Measurements from ENCODE around the gene ZNF43.
A peak's percentile ranks its signal among the peaks of the same experiment; 100 is the strongest.
"Not testable (repeated sequence)": the region's sequence is repeated elsewhere in the genome, so short reads cannot be mapped to it uniquely, and the experiment has no call there.

The ZNF43 gene

DNA sequence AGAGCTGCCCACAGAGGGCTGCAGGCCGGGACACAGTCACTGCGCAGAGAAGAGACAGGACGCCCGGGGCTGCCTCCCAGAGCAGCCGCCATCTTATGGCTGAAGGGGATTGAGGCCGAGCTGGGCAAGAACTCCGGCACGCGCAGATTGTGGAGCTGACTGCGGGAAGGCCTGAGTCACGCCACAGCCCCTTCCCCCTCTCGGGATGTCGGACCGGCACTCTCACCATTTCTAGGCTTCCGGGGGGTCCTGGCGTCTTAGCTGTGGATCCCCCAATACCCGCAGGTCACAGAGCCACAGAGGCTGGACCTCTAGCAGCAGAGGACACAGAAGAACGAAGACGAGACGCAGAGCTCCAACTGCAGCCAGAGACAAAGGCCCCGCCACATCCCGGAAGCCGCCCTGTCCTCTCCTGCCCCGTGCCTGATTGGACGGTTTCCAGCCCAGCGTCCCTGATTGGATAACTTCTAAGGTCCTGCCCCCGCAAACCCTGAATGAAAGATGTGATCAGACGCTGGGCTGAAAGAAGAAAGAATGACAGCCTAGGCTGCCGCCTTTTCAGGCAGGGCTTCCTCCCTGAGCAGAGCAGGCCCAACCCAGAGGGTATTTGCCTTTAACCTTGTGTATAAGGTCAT is at the start of gene ZNF43:
Gene ZNF43 (minus strand): TSS at position 373 of the 635 bp plus-strand sequence. CDS start 144 bp downstream, at position 229.
- DNase-seq, result peak; percentile 94

DNA sequence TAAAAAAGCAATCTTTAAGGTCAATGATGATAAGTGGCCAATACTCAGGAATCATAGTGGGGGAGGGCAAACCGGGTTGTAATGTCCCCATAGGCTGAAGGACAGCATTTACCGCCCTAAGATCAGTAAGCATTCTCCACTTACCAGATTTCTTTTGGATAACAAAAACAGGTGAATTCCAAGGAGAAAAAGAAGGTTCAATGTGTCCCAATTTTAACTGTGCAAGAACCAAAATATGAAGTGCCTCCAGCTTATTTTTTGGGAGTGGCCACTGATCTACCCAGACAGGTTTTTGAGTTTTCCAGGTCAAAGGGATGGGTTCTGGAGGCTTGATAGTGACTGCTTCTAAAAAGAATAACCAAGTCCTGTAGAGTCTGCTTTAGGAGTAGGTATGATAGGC is 49.5 kb upstream of the ZNF43 start:
- DNase-seq, result not testable (repeated sequence)

DNA sequence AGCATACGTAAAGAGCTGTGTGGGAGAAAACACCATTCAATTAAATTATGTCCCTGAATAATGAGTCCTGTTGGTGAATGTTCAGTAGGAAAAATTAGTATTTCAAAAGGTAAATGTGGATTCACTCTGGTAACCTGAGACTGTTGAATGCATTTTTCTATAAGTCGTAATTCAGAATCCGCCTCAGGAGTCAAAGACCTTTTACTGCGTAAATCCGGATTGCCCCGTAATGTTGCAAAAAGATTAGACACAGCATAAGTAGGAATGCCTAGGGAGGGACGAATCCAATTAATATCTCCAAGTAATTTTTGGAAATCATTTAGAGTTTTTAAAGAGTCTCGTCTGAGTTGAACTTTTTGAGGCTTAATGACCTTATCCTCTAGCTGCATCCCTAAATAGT is 48.8 kb upstream of the ZNF43 start:
- DNase-seq, result not testable (repeated sequence)

DNA sequence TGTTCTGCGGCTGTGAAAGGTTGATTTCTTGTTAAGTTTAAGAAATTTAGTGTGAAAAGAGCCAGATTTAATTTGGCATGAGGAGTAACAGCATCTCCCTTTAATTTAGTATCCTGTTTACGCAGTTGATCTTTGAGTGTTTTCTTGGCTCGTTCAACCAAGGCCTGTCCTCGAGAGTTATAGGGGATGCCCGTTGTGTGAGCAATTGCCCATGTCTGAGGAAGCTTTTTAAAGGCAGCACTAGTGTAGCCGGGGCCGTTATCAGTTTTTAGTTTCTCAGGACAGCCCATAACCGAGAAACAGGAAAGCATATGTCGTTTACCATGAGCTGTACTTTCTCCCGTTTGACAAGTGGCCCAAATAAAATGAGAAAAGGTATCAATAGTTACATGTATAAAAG is 47.5 kb upstream of the ZNF43 start:
- DNase-seq, result no peak

DNA sequence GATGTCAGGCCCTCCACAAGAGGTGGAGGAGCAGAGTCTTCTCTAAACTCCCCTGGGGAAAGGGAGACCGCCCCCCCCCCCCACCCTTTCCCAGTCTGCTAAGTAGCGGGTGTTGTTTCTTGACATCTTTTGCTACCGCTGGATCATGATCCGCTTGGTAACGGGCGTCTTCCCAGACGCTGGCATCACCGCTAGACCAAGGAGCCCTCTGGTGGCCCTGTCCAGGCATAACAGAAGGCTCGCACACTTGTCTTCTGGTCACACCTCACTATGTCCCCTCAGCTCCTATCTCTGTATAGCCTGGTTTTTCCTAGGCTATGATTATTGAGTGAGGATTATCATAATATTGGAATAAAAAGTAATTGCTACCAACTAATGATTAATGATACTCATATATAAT is 44.8 kb upstream of the ZNF43 start:
- not testable (repeated sequence) for DNase-seq

DNA sequence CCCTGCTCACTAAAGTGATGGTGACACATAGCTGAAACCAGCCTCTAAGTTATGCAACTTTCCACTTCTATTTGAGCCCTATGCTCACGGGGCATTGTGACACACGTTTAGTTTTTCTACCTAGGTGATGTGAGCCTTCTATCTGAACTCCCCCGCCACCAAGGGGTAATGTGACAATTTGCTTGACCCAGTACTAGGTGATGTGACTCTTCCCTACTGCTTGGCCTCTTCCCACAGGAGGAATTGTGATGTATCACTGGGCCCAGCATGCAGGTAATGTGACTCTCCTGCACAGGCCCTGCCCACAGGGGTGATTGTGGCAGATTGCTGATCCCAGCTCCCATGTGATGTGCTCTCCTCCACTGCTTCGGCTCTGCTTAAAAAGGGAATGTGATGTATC is 42.7 kb upstream of the ZNF43 start:
- DNase-seq, result no peak

DNA sequence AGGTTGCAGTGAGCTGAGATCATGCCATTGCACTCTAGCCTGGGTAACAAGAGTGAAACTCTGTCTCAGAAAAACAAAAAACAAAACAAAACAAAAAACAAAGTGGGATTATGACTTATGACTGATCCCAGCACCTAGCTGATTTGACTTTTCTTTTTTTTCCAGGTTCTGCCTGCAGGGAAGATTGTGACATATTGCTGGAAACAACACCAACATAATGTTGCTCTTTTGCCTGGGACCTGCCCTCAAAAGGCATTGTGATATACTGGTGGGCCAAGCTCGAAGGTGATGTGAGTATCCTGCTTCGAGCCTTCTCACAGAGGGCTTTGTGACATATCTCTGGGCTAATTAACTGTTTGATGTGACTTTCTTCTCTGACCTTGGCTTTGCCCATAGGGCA is 42.0 kb upstream of the ZNF43 start:
- no peak for DNase-seq

DNA sequence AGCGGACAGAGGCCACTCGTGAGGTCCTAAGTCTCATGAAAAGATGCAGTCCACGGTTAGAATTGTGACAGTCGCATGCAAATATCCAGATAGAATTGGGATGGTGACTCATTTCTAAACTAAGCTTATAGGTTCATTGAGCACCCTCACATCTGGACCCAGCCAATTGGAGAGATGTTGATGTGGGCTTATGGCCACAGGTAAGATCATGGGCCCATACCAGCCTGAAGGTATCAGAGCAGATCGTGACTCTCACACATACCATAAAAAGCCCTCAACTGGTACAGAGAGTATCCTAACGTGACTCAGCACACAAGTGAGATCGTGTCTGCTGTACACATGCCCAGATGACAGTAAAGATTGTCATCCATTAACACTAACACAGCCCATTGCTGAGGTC is 40.6 kb upstream of the ZNF43 start:
- not testable (repeated sequence) for DNase-seq

DNA sequence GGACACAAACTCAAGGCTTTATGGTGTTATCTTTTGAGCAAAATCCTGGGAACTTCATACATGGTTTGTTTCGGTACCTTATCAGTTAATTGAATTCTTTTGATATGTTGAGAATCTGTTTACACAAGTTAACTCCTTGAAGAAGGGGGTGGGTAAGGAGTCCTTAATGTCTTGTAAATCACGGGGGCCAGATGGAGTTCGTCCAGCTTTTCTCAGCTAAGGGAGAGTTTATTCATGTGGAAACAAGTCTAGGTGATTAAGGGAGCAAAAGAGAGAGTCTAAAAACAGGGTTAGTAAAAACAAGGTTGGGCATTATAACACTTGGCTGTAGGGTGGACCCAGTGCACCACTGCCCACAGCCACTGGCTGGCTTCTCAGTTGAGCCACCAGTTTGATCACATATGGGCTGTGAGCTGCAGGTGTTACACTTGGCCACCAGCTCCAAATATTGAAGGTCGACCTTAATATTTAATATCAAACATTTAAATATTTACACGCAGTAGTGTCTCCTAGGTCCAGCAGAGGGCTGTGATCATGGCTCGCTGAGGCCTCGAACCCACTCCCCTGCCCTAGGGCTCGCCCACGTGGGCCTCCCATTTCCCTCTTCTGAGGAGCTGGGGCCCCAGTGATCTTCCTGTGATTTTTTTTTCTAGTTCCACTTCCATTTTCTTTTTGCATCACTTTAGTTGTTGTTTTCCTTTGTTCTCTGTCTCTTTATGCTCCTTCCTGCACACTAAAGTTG is 21.0 kb upstream of the ZNF43 start:
- no peak for DNase-seq

DNA sequence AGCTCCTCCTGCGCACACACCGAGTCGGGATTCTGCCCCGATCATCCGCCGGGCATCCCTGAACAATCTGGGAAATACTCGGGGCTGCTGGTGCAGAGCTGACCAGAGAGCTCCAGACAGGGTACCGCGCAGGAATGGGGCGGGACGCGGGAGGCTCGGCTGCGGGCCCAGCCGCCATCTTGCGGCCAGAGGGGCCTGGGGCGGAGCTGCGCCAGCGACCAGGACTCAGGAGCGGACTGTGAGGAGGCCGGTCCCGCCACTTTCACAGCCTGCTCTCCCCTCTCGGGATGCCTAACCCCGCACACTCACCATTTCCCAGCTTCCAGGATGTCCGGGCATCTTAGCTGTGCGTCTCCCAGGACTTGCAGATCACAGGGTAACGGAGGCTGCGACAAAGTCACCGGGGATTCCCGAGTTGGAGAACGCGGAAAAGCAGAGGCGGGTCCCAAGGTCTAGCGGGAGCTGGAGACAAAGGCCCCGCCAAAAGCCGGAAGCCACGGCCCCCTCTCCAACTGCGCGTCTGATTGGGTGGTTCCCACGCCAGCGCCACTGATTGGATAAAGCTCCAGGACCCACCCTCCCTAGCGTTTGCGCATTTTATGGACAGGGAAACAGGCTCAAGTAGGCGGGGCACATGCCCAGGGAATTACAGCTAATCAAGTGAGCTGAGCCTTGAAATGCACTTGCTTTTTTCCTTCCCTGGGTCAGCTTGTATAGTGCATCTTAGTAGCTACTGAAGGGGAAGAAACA is 15.8 kb upstream of the ZNF43 start:
- DNase-seq, result peak; percentile 91

DNA sequence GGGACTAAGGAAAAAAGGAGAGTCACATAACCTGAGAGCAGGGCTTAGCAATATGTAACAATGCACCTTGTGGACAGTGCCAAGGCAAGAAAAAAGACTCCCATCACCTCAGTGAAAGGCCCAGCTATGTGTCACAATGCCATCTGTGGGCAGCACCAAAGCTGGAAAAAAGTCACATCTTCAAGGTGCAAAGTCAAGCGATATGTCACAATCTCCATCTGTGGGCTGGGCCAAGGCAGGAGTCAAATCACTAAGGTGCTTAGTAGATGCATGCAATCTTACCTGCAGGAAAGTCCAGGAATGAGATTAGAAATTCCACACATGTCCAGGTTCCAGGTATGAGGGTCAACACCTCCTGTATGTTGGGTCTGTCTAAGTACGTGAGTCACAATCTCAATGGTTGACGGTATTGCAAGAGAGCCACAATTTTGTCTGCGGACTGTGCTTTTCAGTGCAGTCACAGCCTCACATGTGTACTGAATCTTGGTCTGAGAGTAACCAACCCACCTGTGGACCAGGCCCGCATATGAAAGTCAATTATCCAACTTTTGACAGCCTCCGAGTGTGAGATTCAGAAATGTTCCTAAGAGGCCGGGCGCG is 14.8 kb upstream of the ZNF43 start:
- no peak for DNase-seq

DNA sequence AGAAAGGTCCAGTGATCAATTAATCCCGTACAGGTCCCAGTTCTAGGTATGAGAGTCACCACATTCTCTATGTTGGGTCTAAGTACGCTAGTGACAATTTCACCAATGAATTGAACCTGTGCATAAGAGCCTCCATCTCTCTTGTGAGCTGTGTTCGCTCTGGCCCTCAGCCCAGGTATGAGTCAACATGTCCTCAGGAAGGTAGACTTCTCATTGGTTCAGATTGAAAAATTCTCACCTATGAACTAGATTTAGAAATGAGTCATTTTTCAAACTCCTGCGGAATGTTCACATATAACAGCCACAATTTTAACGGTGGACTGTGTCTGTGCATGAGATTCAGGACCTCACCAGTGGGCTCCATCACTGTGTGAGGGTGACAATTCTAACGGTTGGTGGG is 12.7 kb upstream of the ZNF43 start:
- no peak for DNase-seq

DNA sequence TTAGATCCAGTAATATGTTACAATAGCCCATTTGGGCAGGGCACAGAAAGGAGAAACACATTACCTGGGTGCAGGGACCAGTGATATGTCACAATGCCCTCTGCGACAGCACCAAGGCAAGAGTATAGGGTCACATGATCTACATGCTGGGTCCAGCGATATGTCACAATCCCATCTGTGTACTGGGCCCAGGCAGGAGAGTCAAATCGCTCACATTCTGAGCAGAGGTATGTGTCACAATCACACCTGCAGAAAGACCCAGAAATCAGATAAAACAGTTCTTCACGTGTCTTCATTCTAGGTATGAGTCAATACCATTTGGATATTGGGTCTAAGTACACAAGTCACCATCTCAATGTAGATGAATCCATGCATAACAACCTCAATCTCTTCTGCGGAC is 7.1 kb upstream of the ZNF43 start:
- DNase-seq, result no peak

DNA sequence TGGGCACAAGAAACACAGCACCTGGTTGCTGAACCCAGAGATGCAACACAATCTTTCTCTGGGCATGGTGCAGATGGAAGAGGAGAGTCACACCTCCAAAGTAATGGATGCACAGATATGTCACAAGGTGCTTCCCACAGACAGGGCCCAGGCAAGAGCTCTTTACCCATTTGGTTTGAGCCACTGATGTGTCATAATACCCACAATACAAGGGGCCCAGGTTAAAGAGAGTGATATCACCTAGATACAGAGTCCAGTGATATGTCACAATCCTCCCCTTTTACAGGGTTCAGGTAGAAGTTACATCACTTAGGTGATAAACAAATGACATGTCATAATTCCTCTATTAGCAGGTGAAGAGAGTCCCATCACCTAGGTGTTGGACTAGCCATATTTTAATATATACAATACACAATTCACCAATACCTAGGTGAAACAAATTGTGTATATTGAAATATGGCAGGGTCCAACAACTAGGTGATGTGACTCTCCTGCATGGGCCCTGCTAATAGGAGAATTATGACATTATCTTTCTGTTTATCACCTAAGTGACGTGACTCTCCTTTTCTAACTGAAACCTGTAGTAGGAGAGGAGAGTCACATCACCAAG is 5.6 kb upstream of the ZNF43 start:
- DNase-seq, result no peak

DNA sequence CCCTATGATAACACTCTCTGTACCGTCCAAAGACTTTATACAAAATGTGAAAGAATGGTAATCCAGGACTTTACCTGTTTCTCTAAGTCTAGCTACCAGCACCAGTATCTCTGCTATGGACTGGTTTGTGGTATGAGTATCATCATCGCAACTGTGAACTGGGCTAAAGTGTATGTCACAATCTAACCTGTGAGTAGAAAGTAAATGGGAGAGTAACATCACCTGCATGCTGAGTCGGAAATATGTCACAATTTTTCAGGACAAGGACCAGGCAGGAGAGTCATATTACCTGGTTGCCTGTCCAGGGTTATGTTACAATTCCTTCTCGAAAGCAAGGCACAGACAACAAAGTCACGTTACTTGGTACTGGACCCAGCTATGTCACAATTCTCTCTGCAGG is 5.1 kb upstream of the ZNF43 start:
- DNase-seq, result no peak

DNA sequence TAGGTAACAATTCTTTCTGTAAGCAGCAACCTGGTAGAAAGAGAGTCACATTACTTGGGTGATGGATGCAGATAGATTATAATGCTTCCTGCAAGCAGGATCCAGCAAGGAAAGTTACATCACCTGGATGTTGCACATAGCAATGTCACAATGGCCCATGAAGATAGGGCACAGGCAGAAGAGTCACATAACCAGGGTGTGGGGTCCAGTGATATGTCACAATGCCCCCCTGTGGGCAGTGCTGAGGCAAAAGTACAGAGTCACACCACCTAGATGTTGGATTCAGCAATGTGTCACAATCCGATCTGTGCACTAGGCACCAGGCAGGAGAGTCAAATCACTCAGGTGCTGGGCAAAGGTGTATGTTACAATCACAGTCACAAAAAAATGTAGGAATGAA is 4.0 kb upstream of the ZNF43 start:
- no peak for DNase-seq

DNA sequence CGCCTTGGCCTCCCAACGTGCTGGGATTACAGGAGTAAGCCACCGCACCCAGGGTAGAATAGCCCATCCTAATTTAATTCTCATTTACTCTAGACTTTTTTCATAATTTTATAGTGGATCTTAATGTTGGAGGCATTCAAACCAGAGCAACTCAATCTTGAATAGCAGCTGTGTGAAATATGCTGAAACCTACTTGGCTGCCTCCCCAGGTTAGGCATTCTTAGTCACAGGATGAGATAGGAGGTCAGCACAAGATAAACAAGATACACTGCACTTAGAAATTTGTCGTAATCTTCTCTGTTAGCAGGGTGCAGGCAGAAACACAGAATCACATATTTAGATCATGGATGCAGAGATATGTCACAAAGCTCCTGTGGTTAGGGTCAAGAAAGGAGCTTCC is 2.7 kb upstream of the ZNF43 start:
- no peak for DNase-seq

DNA sequence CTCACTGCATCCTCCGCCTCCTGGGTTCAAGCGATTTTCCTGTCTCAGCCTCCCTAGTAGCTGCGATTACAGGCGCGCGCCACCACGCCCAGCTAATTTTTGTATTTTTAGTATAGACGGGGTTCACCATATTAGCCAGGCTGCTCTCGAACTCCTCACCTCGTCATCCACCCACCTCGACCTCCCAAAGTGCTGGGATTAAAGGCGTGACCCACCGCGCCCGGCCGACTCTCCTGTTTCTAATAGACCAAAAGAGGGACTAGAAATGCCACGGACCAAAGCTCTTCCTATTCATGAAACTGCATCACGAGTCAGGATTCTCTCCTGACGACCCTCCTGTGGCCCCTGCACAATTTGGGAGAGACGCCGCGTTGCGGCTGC is 563 bp downstream of the ZNF43 start:
- DNase-seq, result no peak

DNA sequence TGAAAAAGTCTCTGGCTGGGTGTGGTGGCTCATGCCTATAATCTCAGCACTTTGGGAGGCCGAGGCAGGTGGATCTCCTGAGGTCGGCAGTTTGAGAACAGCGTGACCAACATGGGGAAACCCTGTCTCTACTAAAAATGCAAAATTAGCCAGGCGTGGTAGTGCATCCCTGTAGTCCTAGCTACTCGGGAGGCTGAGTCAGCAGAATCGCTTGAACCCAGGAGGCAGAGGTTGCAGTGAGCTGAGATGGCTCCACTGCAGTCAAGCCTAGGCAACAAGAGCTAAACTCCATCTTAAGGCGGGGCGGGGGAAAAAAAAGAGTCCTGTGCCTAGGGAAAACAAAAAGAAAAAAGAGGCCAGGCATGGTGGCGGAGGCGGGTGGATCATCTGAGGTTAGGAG is 2.2 kb downstream of the ZNF43 start:
- no peak for DNase-seq

DNA sequence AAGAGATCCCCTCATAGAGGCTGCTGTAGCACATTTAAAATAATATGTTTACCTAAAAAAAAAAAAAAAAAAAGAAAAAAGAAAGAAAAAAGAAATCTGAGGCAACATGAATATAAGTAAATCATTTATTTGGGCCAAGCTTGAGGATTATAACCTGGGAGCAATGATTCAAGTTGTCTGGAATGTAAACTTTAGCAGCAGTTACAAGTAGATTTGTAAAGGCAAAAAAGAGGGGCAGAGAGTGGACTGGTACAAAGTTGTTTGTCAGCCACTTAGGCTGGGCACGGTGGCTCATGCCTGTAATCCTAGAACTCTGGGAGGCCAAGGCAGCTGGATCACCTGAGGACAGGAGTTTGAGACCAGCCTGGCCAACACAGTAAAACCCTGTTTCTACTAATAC is 11.3 kb downstream of the ZNF43 start:
- no peak for DNase-seq

DNA sequence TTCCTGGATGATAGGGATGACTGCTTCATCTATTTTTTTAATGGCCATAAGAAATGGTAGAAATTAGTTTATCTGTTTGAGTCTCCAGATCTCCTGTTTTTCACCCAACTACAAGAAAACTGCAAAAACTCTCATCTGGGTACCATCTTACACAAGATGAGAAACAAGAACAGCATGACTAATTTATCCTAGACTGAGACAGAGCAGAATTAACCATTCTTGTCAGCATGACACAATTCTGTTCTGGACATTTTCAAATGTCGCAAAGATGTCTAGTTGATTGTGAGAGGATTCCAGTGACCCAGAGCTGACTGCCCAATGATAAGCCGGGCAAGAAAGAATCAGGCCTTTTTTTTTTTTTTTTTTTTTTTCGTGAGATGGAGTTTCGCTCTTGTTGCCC is 12.8 kb downstream of the ZNF43 start:
- no peak for DNase-seq

DNA sequence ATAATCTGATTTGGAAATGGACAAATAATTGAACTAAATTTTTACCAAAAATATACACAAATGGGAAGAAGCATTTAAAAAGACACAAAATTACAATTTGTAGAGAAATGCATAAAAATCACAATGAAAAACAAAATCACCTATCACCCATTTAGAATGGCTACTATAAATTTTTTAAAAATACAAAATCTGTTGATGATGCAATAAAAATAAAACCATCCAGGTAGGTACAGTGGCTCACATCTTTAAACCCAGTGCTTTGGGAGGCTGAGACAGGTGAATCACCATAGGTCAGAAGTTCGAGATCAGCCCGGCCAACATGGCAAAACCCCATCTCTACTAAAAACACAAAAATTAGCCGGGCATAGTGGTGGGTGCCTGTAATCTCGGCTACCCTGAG is 23.5 kb downstream of the ZNF43 start:
- DNase-seq, result no peak

DNA sequence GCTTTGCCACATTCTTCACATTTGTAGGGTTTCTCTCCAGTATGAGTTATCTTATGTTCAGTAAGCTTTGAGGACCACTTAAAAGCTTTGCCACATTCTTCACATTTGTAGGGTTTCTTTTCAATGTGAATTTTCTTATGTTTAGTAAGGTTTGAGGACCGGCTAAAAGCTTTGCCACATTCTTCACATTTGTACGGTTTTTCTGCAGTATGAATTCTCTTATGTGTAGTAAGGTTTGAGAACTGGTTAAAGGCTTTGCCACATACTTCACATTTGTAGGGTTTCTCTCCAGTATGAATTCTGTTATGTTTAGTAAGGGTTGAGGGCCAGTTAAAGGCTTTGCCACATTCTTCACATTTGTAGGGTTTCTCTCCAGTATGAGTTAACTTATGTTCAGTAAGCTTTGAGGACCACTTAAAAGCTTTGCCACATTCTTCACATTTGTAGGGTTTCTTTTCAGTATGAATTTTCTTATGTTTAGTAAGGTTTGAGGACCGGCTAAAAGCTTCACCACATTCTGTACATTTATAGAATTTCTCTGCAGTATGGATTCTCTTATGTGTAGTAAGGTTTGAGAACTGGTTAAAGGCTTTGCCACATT is 27.5 kb downstream of the ZNF43 start:
- DNase-seq, result not testable (repeated sequence)

Data from CD4-positive, alpha-beta T cell treated with Interleukin-17A for 4 hours (primary cell).